ENCODE results near the gene TWF1.

Gene TWF1

GRCh38 chr12:43776498-43776897 lies 29.6 kb downstream of the TWF1 start:
- TF ChIP-seq CTCF (IDR thresholded peaks at IDR 0.05; ENCODE audit: low read depth, low read length), result peak; percentile 35
- no peak overlapping the region for H3K4me3 ChIP-seq (replicated peaks in 1 of 2; ENCODE audit: low read depth in 2 of 2, low read length in 2 of 2)
- peak; percentile 42 to 50 for DNase-seq (ENCODE audit: low read depth in 2 of 2)

- peak; percentile 38 to 52 for DNase-seq (ENCODE audit: low read depth in 2 of 2)
- no peak for TF ChIP-seq CTCF (IDR thresholded peaks at IDR 0.05; ENCODE audit: low read depth, low read length)
These were observed 39.8 kb downstream of the TWF1 start for GRCh38 chr12:43766291-43766690.

GRCh38 chr12:43764528-43764927 lies 41.6 kb downstream of the TWF1 start:
- no peak overlapping the region for H3K4me3 ChIP-seq (replicated peaks in 1 of 2; ENCODE audit: low read depth in 2 of 2, low read length in 2 of 2)
- no peak for DNase-seq (ENCODE audit: low read depth in 2 of 2)
- no peak for TF ChIP-seq CTCF (IDR thresholded peaks at IDR 0.05; ENCODE audit: low read depth, low read length)

More at GRCh38 chr12:43766291-43766690, 39.8 kb downstream of the TWF1 start:
- no peak overlapping the region for H3K4me3 ChIP-seq (replicated peaks in 1 of 2; ENCODE audit: low read depth in 2 of 2, low read length in 2 of 2)

GRCh38 chr12:43763769-43764168 lies 42.3 kb downstream of the TWF1 start:
- no peak overlapping the region for H3K4me3 ChIP-seq (replicated peaks in 1 of 2; ENCODE audit: low read depth in 2 of 2, low read length in 2 of 2)
- TF ChIP-seq CTCF (IDR thresholded peaks at IDR 0.05; ENCODE audit: low read depth, low read length), result no peak
- no peak for DNase-seq (ENCODE audit: low read depth in 2 of 2)

GRCh38 chr12:43762596-43762995 lies 43.5 kb downstream of the TWF1 start:
- no peak overlapping the region for H3K4me3 ChIP-seq (replicated peaks in 1 of 2; ENCODE audit: low read depth in 2 of 2, low read length in 2 of 2)
- TF ChIP-seq CTCF (IDR thresholded peaks at IDR 0.05; ENCODE audit: low read depth, low read length), result no peak
- no peak for DNase-seq (ENCODE audit: low read depth in 2 of 2)

GRCh38 chr12:43761500-43761899 lies 44.6 kb downstream of the TWF1 start:
- DNase-seq (ENCODE audit: low read depth in 2 of 2), result no peak
- TF ChIP-seq CTCF (IDR thresholded peaks at IDR 0.05; ENCODE audit: low read depth, low read length), result no peak
- H3K4me3 ChIP-seq (replicated peaks in 1 of 2; ENCODE audit: low read depth in 2 of 2, low read length in 2 of 2), result no peak overlapping the region

- DNase-seq (ENCODE audit: low read depth in 2 of 2), result no peak
- no peak overlapping the region for H3K4me3 ChIP-seq (replicated peaks in 1 of 2; ENCODE audit: low read depth in 2 of 2, low read length in 2 of 2)
- no peak for TF ChIP-seq CTCF (IDR thresholded peaks at IDR 0.05; ENCODE audit: low read depth, low read length)
These were observed 45.7 kb downstream of the TWF1 start for GRCh38 chr12:43760396-43760795.
